AG08396 (cell line): ENCODE measurements around the gene TLE4.

Experiments used
- DNase-seq: peaks from one replicate; pipeline ENCODE4 v3.0.0; 2012; ENCODE audit warnings: low spot score, mixed read lengths

TLE4 gene

DNA sequence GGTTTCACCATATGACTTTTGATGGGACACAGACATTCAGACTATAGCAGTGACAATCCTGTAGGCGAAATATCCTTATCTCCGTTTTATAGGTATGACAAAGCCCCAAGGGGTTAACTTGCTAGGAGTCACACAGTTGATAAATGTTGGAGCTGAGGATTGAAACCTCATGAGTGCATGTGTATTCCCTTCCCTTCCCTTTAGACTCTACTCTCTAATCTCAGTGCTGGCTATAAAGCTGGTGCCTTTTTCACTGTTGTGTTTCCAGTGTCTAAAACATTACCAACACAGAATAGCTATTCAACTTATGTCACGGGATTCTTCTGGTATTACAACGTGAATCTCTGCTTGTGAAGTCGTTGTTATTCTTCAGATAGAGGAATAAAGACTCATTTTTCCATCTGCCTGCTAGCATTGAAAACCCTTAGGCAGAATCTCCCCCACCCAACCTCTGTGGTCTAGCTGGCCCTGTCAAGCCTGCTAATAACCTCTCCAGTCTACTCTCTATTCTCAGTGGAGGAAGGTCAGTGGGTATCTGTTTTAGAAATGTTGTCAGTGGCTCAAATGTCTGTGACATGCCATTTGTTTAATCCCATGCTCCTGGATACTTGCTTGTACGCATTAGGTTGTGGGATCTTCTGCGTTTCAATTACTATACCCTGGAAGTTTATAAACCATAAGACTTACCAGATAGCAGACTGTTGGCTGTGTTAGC lies 121.2 kb downstream of the TLE4 start:
- no peak for DNase-seq

DNA sequence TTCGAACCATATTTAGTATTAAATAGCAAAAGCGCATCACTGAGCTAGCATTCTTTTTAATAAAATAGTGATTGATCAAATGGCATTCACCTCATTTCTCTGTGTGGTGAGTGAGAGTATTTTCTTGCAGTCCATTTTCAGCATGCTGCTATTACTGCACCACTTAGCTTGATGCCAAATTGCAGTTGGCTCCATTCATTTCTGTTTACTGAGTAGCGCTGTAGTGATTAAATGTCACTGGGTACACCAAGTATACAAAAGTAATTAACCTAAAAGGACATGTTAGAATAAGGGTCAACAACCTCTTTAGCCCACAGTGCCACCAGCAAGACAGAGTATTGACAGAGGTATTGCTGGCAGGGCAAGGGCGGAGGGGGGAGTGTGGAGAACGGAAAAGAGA lies 122.0 kb downstream of the TLE4 start:
- DNase-seq: no peak

DNA sequence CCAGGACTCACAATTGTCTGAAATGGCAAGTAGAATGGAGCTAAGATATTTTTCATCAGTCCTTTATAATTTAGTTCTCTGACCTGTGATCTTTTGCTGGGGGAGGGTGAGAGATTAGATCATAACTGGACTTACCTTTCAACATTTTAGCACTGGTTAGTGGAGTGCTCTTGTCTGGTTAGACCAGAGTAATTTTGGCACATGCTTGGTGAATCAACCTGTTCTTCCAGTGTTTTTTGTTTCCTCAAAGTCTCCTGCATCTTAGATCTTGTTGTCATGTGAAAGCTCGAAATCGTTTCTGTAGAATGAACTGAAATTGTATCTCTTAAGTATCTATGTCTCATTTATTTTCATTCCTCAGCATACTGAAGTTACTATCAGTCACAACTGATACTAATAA lies 122.4 kb downstream of the TLE4 start:
- no peak for DNase-seq

- peak; percentile 61 for DNase-seq
Measured at GRCh38 chr9:79694676-79695400, 123.1 kb downstream of the TLE4 start.

DNA sequence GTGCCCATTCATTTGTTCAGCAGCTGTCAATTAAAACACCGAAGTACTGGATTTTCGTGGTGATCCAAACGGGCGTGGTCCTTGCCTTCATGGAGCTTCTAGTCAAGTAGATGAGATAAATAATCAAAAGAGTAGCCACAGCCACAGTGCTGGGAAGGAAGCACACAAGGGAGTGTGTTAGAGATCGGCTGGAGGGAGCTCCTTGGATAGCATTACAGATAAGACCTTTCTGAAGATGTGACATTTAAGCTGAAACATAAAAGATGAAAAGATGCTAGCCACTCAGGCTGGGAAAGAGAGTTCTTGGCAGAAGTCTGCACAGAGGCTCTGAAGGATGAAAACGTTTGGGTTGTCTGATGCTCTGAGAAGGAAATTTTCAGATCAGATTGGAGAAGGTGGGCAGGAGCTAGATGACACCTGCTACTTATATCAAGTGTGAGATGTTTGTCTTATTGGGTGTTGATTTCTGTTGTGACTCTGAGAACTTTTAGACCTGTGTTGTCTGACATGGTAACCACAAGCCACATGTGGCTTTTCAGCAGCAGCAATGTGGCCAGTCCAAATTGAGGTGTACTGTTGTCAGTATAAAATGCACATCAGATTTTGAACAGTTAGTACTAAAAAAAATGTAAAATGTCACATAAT lies 123.9 kb downstream of the TLE4 start:
- DNase-seq: no peak

DNA sequence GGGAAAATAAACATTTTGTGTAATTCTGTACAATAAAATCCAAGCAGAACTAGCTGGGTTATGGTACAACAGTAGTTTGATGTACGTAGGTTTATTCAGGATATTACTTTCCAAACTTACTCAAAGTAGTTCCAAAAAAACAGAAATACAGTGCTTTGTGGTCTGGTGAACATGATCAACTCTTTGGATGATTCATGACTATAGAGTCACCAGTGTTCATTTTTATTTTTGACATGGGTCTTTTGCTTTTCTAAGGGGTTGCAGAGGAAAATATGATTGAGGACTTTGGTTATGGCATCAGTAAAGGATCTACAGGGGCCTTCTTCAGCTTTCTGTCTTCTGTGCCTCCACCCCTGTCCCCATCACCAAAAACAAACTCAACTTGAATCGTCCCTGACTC lies 127.2 kb downstream of the TLE4 start:
- DNase-seq: no peak

GRCh38 chr9:79699479-79699878 lies 127.7 kb downstream of the TLE4 start:
- DNase-seq: no peak

DNA sequence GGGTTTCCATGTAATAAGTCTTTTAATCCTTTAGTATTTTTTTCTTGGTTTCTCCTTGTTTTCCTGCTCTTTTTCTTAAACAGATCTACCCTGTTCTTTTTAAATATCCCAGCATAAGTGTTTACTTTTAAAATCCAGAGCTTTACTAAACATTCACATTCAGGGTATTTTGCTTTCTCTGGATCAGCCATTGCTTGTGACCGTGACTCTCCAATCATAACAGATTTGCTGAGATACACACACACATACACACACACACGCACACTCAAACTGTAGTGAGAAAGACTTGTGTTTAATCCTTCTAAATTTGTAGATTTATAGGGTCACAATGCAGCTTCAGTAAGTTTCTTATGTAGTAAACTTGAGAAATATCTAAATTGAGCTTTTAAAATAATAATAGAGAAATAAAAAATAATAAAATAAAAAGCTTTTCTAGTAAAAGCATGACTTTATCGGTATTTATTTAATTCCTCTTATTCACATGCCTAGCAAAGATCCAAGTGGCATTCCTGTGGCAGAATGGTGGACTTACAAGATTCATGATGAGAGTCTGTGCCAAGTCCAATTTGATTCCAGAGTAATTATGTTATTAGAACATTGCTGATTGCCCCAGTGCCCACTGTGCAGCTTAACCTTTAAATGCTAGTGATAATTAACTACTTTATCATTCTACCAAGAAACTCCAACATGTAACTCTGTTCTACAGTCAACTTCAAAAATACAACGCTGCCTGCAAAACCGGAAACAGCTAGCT lies 129.0 kb downstream of the TLE4 start:
- DNase-seq: no peak

GRCh38 chr9:79701651-79702050 lies 129.9 kb downstream of the TLE4 start:
- DNase-seq: no peak

- no peak for DNase-seq
Measured at GRCh38 chr9:79705704-79706103, 133.9 kb downstream of the TLE4 start.

- DNase-seq: no peak
Measured at GRCh38 chr9:79706512-79706911, 134.7 kb downstream of the TLE4 start.

GRCh38 chr9:79707589-79707988 lies 135.8 kb downstream of the TLE4 start:
- DNase-seq: no peak

- no peak for DNase-seq
Measured at GRCh38 chr9:79708541-79708940, 136.8 kb downstream of the TLE4 start.

DNA sequence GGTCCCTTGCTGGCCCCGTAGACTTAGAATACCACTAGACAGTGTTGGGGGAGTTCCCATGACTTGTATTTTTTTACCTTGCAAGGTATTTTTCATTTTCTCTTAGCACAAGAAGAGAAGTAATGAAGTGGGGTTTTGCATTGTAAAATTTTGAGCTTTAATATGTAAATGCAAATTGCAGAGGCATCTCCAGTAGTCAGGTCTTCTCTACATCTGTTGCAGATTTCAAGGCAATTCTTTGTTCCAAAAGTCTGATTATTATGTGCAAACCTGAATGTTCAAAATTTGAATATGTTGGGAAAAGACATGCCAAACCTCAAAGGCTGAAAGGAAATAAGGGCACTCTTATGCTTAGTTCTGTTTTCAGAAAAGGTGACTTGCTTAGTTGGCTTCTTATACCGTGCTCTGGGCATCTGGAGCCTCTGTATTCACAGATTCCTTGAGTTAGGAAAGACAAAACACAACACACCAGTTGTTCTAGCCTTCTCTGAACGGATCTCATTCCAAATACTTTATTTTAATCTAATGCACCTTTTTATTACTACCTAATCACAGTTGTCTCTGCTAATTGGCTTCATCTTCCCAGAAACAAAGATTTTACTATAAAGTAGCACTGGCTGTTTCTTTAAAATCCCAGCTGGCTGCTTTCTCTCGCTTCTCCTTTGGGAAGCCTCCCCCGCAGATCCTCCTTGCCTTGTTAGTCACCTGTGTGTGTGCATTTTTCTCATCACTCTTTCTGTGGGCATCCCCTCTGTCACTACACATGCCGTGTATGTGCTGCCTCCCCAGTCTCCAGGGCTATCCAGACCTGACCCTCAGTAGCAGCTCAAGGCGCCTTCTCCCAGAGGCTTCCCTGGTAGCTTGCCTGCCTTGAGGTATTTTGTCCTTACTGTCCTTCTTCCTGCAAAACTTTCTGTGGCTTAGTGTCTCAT lies 138.2 kb downstream of the TLE4 start:
- DNase-seq: no peak

GRCh38 chr9:79711874-79712273 lies 140.1 kb downstream of the TLE4 start:
- no peak for DNase-seq

- DNase-seq: no peak
Measured at GRCh38 chr9:79719021-79719420, 147.3 kb downstream of the TLE4 start.

- DNase-seq: no peak
Measured at GRCh38 chr9:79719989-79720388, 148.2 kb downstream of the TLE4 start.

GRCh38 chr9:79731171-79731890 lies 159.6 kb downstream of the TLE4 start:
- DNase-seq: no peak

DNA sequence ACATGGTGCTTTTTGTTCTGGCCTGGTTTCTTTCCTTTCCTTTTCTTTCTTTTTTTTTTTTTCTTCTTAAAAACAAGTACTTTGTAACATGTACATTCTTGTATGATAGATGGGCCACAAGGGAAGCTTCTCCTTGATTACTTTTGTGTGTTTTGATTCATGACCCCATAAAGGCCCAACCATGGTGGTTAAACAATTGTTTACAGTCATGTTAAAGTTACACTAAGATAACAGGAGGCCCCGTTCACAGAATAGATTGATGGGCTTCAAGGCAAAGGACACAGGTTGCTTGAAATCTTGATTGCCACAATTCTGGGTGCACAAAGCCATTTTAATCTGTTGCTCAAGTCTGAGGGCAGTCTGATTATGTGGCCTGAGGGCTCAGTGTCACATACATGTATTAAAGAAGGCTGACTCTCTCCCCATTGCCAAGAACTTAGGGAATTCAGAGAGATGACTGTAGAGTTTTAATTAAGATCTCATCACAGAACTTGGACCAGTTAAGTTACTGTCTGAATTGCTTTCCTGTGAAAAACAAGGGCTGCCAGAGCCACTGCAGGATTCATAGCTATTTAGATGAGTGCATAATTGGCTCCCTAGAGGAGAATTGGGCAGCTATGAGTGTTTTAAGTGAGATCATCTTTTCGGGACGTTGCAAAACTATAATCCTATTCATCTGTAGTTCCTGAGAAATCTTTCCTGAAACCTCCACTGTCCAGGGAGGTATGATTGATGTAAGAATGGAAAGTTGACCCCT lies 163.4 kb downstream of the TLE4 start:
- no peak for DNase-seq

DNA sequence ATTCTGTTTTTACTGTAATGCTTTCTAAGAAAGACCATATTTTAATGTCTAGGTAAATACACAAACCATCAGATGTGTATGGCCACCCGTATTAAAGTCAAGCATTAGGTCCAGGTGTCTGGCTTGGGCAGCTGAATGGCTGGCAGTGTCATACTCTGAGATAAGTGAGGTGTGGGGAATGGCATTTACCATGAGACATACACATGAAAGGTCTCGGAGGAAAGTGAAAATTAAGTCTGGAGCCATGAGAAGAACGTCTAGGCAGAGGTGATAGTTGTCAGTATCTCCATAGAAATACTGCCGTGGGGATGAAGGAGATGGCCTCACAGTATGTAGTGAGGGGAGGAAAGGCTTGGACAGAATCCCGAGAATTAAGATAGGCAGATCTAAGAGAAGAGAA lies 164.3 kb downstream of the TLE4 start:
- no peak for DNase-seq
